Effector memory CD8-positive, alpha-beta T cell (primary cell): ENCODE data around the gene VPS35L.

Source experiments
- ATAC-seq: fragments of 150-1000 bp; cut with Tn5 transposase; replicated peaks from 2 replicates; pipeline ENCODE4 v1.10.0; 2021; ENCODE audit warnings: mild to moderate bottlenecking, moderate library complexity
- DNase-seq, 3 experiments: peaks; one replicate each; pipeline ENCODE4 v3.0.0; 2021
- H3K27ac Mint-ChIP-seq, 2 donors: one replicate each; pipeline ENCODE4 v1.8.0; 2022; ENCODE audit warnings: mild to moderate bottlenecking in 2 of 2, mixed read lengths in 2 of 2, moderate library complexity in 2 of 2
- H3K27me3 Mint-ChIP-seq, 2 donors: one replicate each; pipeline ENCODE4 v1.8.0; 2022; ENCODE audit warnings: mixed read lengths in 2 of 2
- H3K36me3 Mint-ChIP-seq: one replicate; pipeline ENCODE4 v1.8.0; 2022; ENCODE audit warnings: mild to moderate bottlenecking, moderate library complexity, mixed read lengths; ENCODE audit not compliant: insufficient read depth
- H3K4me1 Mint-ChIP-seq, 2 donors: one replicate each; pipeline ENCODE4 v1.8.0; 2022; ENCODE audit warnings: low read depth in 2 of 2, mixed read lengths in 2 of 2
- H3K4me3 Mint-ChIP-seq, 2 donors: one replicate each; pipeline ENCODE4 v1.8.0; 2022; ENCODE audit warnings: mild to moderate bottlenecking in 2 of 2, mixed read lengths in 2 of 2, moderate library complexity in 2 of 2
- H3K9me3 Mint-ChIP-seq, 2 donors: one replicate each; pipeline ENCODE4 v1.8.0; 2022; ENCODE audit warnings: mixed read lengths in 2 of 2
- total RNA-seq, 9 experiments: gene quantifications; one replicate each; lab custom pipeline; 2026; lab: John Stamatoyannopoulos, UW

VPS35L gene
- 47.1 to 67.5 (median 54.2) reads per million in 9 experiments for total RNA-seq

- Mint-ChIP-seq H3K4me3 (peak within 1 kb of the TSS; percentile 94 to 95), H3K36me3 (peaks cover 9% of the 10 kb centered on the region), H3K9me3 (no peaks in the 10 kb centered on the region), H3K27me3 (no peaks in the 10 kb centered on the region), H3K27ac (peak within 1 kb of the TSS; percentile 95 to 96), H3K4me1 (peaks cover 9 to 16% of the 10 kb centered on the region in 2 donors)
- ATAC-seq, result peak; percentile 93
- DNase-seq, result peak; percentile 95 to 97 (median 96)
Measured at GRCh38 chr16:19555186-19555937, at the start of gene VPS35L. Gene VPS35L, plus strand, starts transcription at chr16:19555703. Its CDS starts 27 bp downstream, at chr16:19555730.

- H3K27me3 Mint-ChIP-seq, result no peaks in the 10 kb centered on the region
- H3K4me3 Mint-ChIP-seq, result no peak overlapping the region
- DNase-seq (no peak), ATAC-seq (no peak)
- peak overlapping the region in 1 of 2 donors; percentile 65 for H3K27ac Mint-ChIP-seq
- no peaks in the 10 kb centered on the region for H3K9me3 Mint-ChIP-seq
- peaks cover 71% of the 10 kb centered on the region for H3K36me3 Mint-ChIP-seq
- peaks cover 2 to 4% of the 10 kb centered on the region in 2 donors for H3K4me1 Mint-ChIP-seq
Measured at GRCh38 chr16:19506965-19507364, 48.5 kb upstream of the VPS35L start.

- Mint-ChIP-seq H3K36me3 (peaks cover 66% of the 10 kb centered on the region), H3K4me3 (no peak overlapping the region), H3K27ac (peak overlapping the region in 1 of 2 donors; percentile 52), H3K27me3 (no peaks in the 10 kb centered on the region), H3K4me1 (peaks cover 2 to 9% of the 10 kb centered on the region in 2 donors), H3K9me3 (no peaks in the 10 kb centered on the region)
- DNase-seq (no peak), ATAC-seq (no peak)
Measured at GRCh38 chr16:19507867-19508266, 47.6 kb upstream of the VPS35L start.

GRCh38 chr16:19512297-19512696 lies 43.2 kb upstream of the VPS35L start:
- DNase-seq, result no peak
- no peaks in the 10 kb centered on the region for H3K27me3 Mint-ChIP-seq
- ATAC-seq, result no peak
- H3K27ac Mint-ChIP-seq, result peak overlapping the region in 1 of 2 donors; percentile 47
- H3K36me3 Mint-ChIP-seq, result peaks cover 63% of the 10 kb centered on the region
- H3K4me3 Mint-ChIP-seq, result no peak overlapping the region
- H3K9me3 Mint-ChIP-seq, result no peaks in the 10 kb centered on the region
- peaks cover 5 to 22% of the 10 kb centered on the region in 2 donors for H3K4me1 Mint-ChIP-seq

GRCh38 chr16:19513377-19514053 lies 42.0 kb upstream of the VPS35L start:
- peak overlapping the region in 1 of 2 donors; percentile 47 for H3K27ac Mint-ChIP-seq
- ATAC-seq, result no peak
- H3K4me3 Mint-ChIP-seq, result no peak overlapping the region
- H3K4me1 Mint-ChIP-seq, result peaks cover 8 to 31% of the 10 kb centered on the region in 2 donors
- H3K27me3 Mint-ChIP-seq, result no peaks in the 10 kb centered on the region
- H3K9me3 Mint-ChIP-seq, result no peaks in the 10 kb centered on the region
- no peak for DNase-seq
- peaks cover 60% of the 10 kb centered on the region for H3K36me3 Mint-ChIP-seq

GRCh38 chr16:19515757-19516156 lies 39.7 kb upstream of the VPS35L start:
- Mint-ChIP-seq H3K27ac (no peak overlapping the region), H3K36me3 (peaks cover 46% of the 10 kb centered on the region), H3K27me3 (no peaks in the 10 kb centered on the region), H3K4me3 (no peak overlapping the region), H3K4me1 (peaks cover 20 to 38% of the 10 kb centered on the region in 2 donors), H3K9me3 (no peaks in the 10 kb centered on the region)
- no peak for ATAC-seq
- DNase-seq, result no peak

GRCh38 chr16:19517424-19518089 lies 37.9 kb upstream of the VPS35L start:
- Mint-ChIP-seq H3K27ac (peak overlapping the region in 1 of 2 donors; percentile 0), H3K36me3 (peaks cover 49% of the 10 kb centered on the region), H3K27me3 (no peaks in the 10 kb centered on the region), H3K4me3 (no peak overlapping the region), H3K9me3 (no peaks in the 10 kb centered on the region), H3K4me1 (peaks cover 36 to 50% of the 10 kb centered on the region in 2 donors)
- ATAC-seq (no peak), DNase-seq (no peak)

- Mint-ChIP-seq H3K27me3 (no peaks in the 10 kb centered on the region), H3K36me3 (peaks cover 46% of the 10 kb centered on the region), H3K4me1 (peaks cover 36 to 48% of the 10 kb centered on the region in 2 donors), H3K27ac (no peak overlapping the region), H3K4me3 (peak overlapping the region in 1 of 2 donors; percentile 6), H3K9me3 (no peaks in the 10 kb centered on the region)
- DNase-seq, result no peak
- ATAC-seq, result no peak
Measured at GRCh38 chr16:19518388-19518787, 37.1 kb upstream of the VPS35L start.

- ATAC-seq (no peak), DNase-seq (no peak)
- Mint-ChIP-seq H3K27me3 (no peaks in the 10 kb centered on the region), H3K9me3 (no peaks in the 10 kb centered on the region), H3K27ac (peak overlapping the region; percentile 93 to 95), H3K36me3 (peaks cover 32% of the 10 kb centered on the region), H3K4me1 (peaks cover 45 to 56% of the 10 kb centered on the region in 2 donors), H3K4me3 (peak overlapping the region; percentile 95 to 98)
Measured at GRCh38 chr16:19520861-19521331, 34.6 kb upstream of the VPS35L start.

- no peaks in the 10 kb centered on the region for H3K9me3 Mint-ChIP-seq
- H3K27ac Mint-ChIP-seq, result peak within 1 kb of the TSS; percentile 93 to 95
- H3K4me3 Mint-ChIP-seq, result peak within 1 kb of the TSS; percentile 95 to 98
- H3K36me3 Mint-ChIP-seq, result peaks cover 24% of the 10 kb centered on the region
- peak; percentile 85 for DNase-seq
- H3K4me1 Mint-ChIP-seq, result peaks cover 45 to 56% of the 10 kb centered on the region in 2 donors
- ATAC-seq, result peak; percentile 70
- no peaks in the 10 kb centered on the region for H3K27me3 Mint-ChIP-seq
Measured at GRCh38 chr16:19521471-19522396, 33.8 kb upstream of the VPS35L start, which contains the start of gene GDE1. Gene GDE1, minus strand, starts transcription at chr16:19522098. Its CDS starts 134 bp downstream, at chr16:19521964.

GRCh38 chr16:19522397-19522732 lies 33.1 kb upstream of the VPS35L start:
- peaks cover 41 to 50% of the 10 kb centered on the region in 2 donors for H3K4me1 Mint-ChIP-seq

GRCh38 chr16:19522760-19523159 lies 32.7 kb upstream of the VPS35L start:
- Mint-ChIP-seq H3K4me1 (peaks cover 40 to 46% of the 10 kb centered on the region in 2 donors), H3K9me3 (no peaks in the 10 kb centered on the region), H3K27ac (no peak overlapping the region), H3K27me3 (no peaks in the 10 kb centered on the region), H3K36me3 (peaks cover 16% of the 10 kb centered on the region), H3K4me3 (peak overlapping the region in 1 of 2 donors; percentile 98)
- ATAC-seq (no peak), DNase-seq (no peak)

More at GRCh38 chr16:19522397-19522732, 33.1 kb upstream of the VPS35L start:
- ATAC-seq, result no peak
- DNase-seq, result no peak
- H3K27ac Mint-ChIP-seq, result peak overlapping the region; percentile 93 to 95
- peaks cover 17% of the 10 kb centered on the region for H3K36me3 Mint-ChIP-seq
- no peaks in the 10 kb centered on the region for H3K9me3 Mint-ChIP-seq
- peak overlapping the region; percentile 95 to 98 for H3K4me3 Mint-ChIP-seq
- no peaks in the 10 kb centered on the region for H3K27me3 Mint-ChIP-seq
